Kidney glomerular epithelial cell (primary cell): Measurements from ENCODE around the gene TOPBP1.
"Not testable (repeated sequence)": the region's sequence is repeated elsewhere in the genome, so short reads cannot be mapped to it uniquely, and the experiment has no call there.

Source experiments
- DNase-seq: peaks from one replicate; lab custom pipeline; 2025; lab: John Stamatoyannopoulos, UW

Gene TOPBP1

GRCh38 chr3:133661454-133662277, at the start of gene TOPBP1:
TOPBP1 (minus strand) TSS chr3:133661941; CDS start chr3:133661127, 814 bp downstream.
- DNase-seq, result peak; percentile 53

GRCh38 chr3:133711013-133711412, 49.3 kb upstream of the TOPBP1 start:
- DNase-seq, result no peak

GRCh38 chr3:133709139-133709750, 47.5 kb upstream of the TOPBP1 start:
- DNase-seq, result no peak

- DNase-seq, result no peak
These were observed 44.3 kb upstream of the TOPBP1 start for GRCh38 chr3:133706033-133706432.

GRCh38 chr3:133703915-133704314, 42.2 kb upstream of the TOPBP1 start:
- DNase-seq, result no peak

- no peak for DNase-seq
These were observed 40.0 kb upstream of the TOPBP1 start for GRCh38 chr3:133701435-133702358.

- DNase-seq, result no peak
These were observed 38.6 kb upstream of the TOPBP1 start for GRCh38 chr3:133700351-133700750.

GRCh38 chr3:133699903-133700302, 38.2 kb upstream of the TOPBP1 start:
- DNase-seq, result no peak

GRCh38 chr3:133699467-133699866, 37.7 kb upstream of the TOPBP1 start:
- DNase-seq, result no peak

- DNase-seq, result no peak
These were observed 36.2 kb upstream of the TOPBP1 start for GRCh38 chr3:133697960-133698359.

- DNase-seq, result no peak
These were observed 33.9 kb upstream of the TOPBP1 start for GRCh38 chr3:133695560-133696171.

GRCh38 chr3:133694288-133695268, 32.8 kb upstream of the TOPBP1 start:
- DNase-seq, result no peak

- no peak for DNase-seq
These were observed 32.1 kb upstream of the TOPBP1 start for GRCh38 chr3:133693821-133694220.

GRCh38 chr3:133692759-133693158, 31.0 kb upstream of the TOPBP1 start:
- no peak for DNase-seq

- DNase-seq, result no peak
These were observed 29.7 kb upstream of the TOPBP1 start for GRCh38 chr3:133691273-133692107.

- DNase-seq, result not testable (repeated sequence)
These were observed 16.3 kb upstream of the TOPBP1 start for GRCh38 chr3:133677993-133678392.

- no peak for DNase-seq
These were observed 14.8 kb upstream of the TOPBP1 start for GRCh38 chr3:133676336-133677118.

- DNase-seq, result no peak
These were observed 14.0 kb upstream of the TOPBP1 start for GRCh38 chr3:133675631-133676335.
